ENCODE data around the gene ARAP2. TPM values are rescaled to one million over a fixed set of nuclear protein-coding genes. Genes with fewer than 3 reads are reported as not detected.

Gene ARAP2
- total RNA-seq, 3 donors from 2014 or later (not counting 1 experiment from before 2014, with no cell fraction given) = 199 to 295 (median 270) TPM

- TF ChIP-seq, protein P1, sequence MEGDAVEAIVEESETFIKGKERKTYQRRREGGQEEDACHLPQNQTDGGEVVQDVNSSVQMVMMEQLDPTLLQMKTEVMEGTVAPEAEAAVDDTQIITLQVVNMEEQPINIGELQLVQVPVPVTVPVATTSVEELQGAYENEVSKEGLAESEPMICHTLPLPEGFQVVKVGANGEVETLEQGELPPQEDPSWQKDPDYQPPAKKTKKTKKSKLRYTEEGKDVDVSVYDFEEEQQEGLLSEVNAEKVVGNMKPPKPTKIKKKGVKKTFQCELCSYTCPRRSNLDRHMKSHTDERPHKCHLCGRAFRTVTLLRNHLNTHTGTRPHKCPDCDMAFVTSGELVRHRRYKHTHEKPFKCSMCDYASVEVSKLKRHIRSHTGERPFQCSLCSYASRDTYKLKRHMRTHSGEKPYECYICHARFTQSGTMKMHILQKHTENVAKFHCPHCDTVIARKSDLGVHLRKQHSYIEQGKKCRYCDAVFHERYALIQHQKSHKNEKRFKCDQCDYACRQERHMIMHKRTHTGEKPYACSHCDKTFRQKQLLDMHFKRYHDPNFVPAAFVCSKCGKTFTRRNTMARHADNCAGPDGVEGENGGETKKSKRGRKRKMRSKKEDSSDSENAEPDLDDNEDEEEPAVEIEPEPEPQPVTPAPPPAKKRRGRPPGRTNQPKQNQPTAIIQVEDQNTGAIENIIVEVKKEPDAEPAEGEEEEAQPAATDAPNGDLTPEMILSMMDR (IDR thresholded peaks at IDR 0.05) = no peak
- Mint-ChIP-seq H3K9me3 (no peaks in the 10 kb centered on the region), H3K27me3 (ENCODE audit: low read depth in 2 of 2) (no peaks in the 10 kb centered on the region), H3K4me3 (no peak overlapping the region), H3K36me3 (no peaks in the 10 kb centered on the region), H3K27ac (peak overlapping the region; percentile 32 to 52), H3K4me1 (peaks cover 32 to 43% of the 10 kb centered on the region in 2 donors)
- no peak overlapping the region for H3K27ac ChIP-seq (ENCODE audit: low read length)
- ATAC-seq = no peak
- DNase-seq = no peak
- intact Hi-C loops (cut with micrococcal nuclease) = no loop called here
- no peaks in the 10 kb centered on the region for H3K27me3 ChIP-seq (ENCODE audit: control insufficient read depth, insufficient read depth, low read length)
- peaks cover 50% of the 10 kb centered on the region for H3K36me3 ChIP-seq (ENCODE audit: control insufficient read depth, insufficient read depth, low read length)
- peaks cover 4% of the 10 kb centered on the region for H3K4me1 ChIP-seq (ENCODE audit: control insufficient read depth, insufficient read depth, low read length)
- H3K9me3 ChIP-seq (ENCODE audit: control insufficient read depth, insufficient read depth, low read length) = no peaks in the 10 kb centered on the region
- H3K4me3 ChIP-seq (ENCODE audit: low read length) = no peak overlapping the region
Measured at GRCh38 chr4:36173905-36174304, 70.4 kb downstream of the ARAP2 start.

GRCh38 chr4:36172656-36173055 lies 71.7 kb downstream of the ARAP2 start:
- ATAC-seq (no peak), DNase-seq (no peak)
- H3K4me1 Mint-ChIP-seq = peaks cover 36 to 49% of the 10 kb centered on the region in 2 donors
- H3K9me3 Mint-ChIP-seq = no peaks in the 10 kb centered on the region
- H3K27me3 ChIP-seq (ENCODE audit: control insufficient read depth, insufficient read depth, low read length) = no peaks in the 10 kb centered on the region
- intact Hi-C loops (cut with micrococcal nuclease) = no loop called here
- no peaks in the 10 kb centered on the region for H3K36me3 Mint-ChIP-seq
- no peak overlapping the region for H3K27ac Mint-ChIP-seq
- H3K36me3 ChIP-seq (ENCODE audit: control insufficient read depth, insufficient read depth, low read length) = peaks cover 41% of the 10 kb centered on the region
- H3K4me3 Mint-ChIP-seq = no peak overlapping the region
- TF ChIP-seq, protein P1 (IDR thresholded peaks at IDR 0.05) = no peak
- no peak overlapping the region for H3K4me3 ChIP-seq (ENCODE audit: low read length)
- WGBS (ENCODE audit: insufficient coverage) = 100% methylated on average over 1 of the region's 2 CpGs
- no peak overlapping the region for H3K27ac ChIP-seq (ENCODE audit: low read length)
- peaks cover 4% of the 10 kb centered on the region for H3K4me1 ChIP-seq (ENCODE audit: control insufficient read depth, insufficient read depth, low read length)
- no peaks in the 10 kb centered on the region for H3K9me3 ChIP-seq (ENCODE audit: control insufficient read depth, insufficient read depth, low read length)
- H3K27me3 Mint-ChIP-seq (ENCODE audit: low read depth in 2 of 2) = no peaks in the 10 kb centered on the region

- ATAC-seq (no peak), DNase-seq (no peak)
- peaks cover 4% of the 10 kb centered on the region for H3K4me1 ChIP-seq (ENCODE audit: control insufficient read depth, insufficient read depth, low read length)
- intact Hi-C loops (cut with micrococcal nuclease) = no loop called here
- no peaks in the 10 kb centered on the region for H3K9me3 ChIP-seq (ENCODE audit: control insufficient read depth, insufficient read depth, low read length)
- H3K27me3 Mint-ChIP-seq (ENCODE audit: low read depth in 2 of 2) = no peaks in the 10 kb centered on the region
- peaks cover 36% of the 10 kb centered on the region for H3K36me3 ChIP-seq (ENCODE audit: control insufficient read depth, insufficient read depth, low read length)
- TF ChIP-seq, protein P1 (IDR thresholded peaks at IDR 0.05) = no peak
- peaks cover 6% of the 10 kb centered on the region for H3K36me3 Mint-ChIP-seq
- peak overlapping the region; percentile 7 to 16 for H3K27ac Mint-ChIP-seq
- H3K27me3 ChIP-seq (ENCODE audit: control insufficient read depth, insufficient read depth, low read length) = no peaks in the 10 kb centered on the region
- H3K4me3 ChIP-seq (ENCODE audit: low read length) = no peak overlapping the region
- no peak overlapping the region for H3K4me3 Mint-ChIP-seq
- H3K4me1 Mint-ChIP-seq = peaks cover 33 to 45% of the 10 kb centered on the region in 2 donors
- WGBS (ENCODE audit: insufficient coverage) = 100% methylated on average over 3 of the region's 6 CpGs
- H3K9me3 Mint-ChIP-seq = no peaks in the 10 kb centered on the region
- H3K27ac ChIP-seq (ENCODE audit: low read length) = no peak overlapping the region
Measured at GRCh38 chr4:36168127-36168878, 76.0 kb downstream of the ARAP2 start.

GRCh38 chr4:36165631-36166005 lies 78.7 kb downstream of the ARAP2 start:
- no peaks in the 10 kb centered on the region for H3K9me3 Mint-ChIP-seq
- peaks cover 4% of the 10 kb centered on the region for H3K4me1 ChIP-seq (ENCODE audit: control insufficient read depth, insufficient read depth, low read length)
- H3K36me3 ChIP-seq (ENCODE audit: control insufficient read depth, insufficient read depth, low read length) = peaks cover 60% of the 10 kb centered on the region
- H3K4me3 Mint-ChIP-seq = no peak overlapping the region
- H3K9me3 ChIP-seq (ENCODE audit: control insufficient read depth, insufficient read depth, low read length) = no peaks in the 10 kb centered on the region
- WGBS (ENCODE audit: insufficient coverage) = 83% methylated on average over 2 of the region's 2 CpGs
- DNase-seq (no peak), ATAC-seq (no peak)
- H3K4me3 ChIP-seq (ENCODE audit: low read length) = no peak overlapping the region
- H3K27ac ChIP-seq (ENCODE audit: low read length) = no peak overlapping the region
- H3K36me3 Mint-ChIP-seq = peaks cover 17% of the 10 kb centered on the region
- H3K27me3 Mint-ChIP-seq (ENCODE audit: low read depth in 2 of 2) = no peaks in the 10 kb centered on the region
- no peaks in the 10 kb centered on the region for H3K27me3 ChIP-seq (ENCODE audit: control insufficient read depth, insufficient read depth, low read length)
- TF ChIP-seq, protein P1 (IDR thresholded peaks at IDR 0.05) = no peak
- H3K4me1 Mint-ChIP-seq = peaks cover 42 to 51% of the 10 kb centered on the region in 2 donors
- intact Hi-C loops (cut with micrococcal nuclease) = no loop called here
- no peak overlapping the region for H3K27ac Mint-ChIP-seq

Measured in natural killer cell (primary cell).